ENCODE data around the gene SMIM12.

- no peak for TF ChIP-seq CTCF (IDR thresholded peaks at IDR 0.05)
- no peak for TF ChIP-seq POLR2A (IDR thresholded peaks at IDR 0.05)
- TF ChIP-seq EP300 (IDR thresholded peaks at IDR 0.05) = no peak
Observed at GRCh38 chr1:34845131-34845901, 14.2 kb downstream of the SMIM12 start.
